Measurements from ENCODE around the gene RIN3. TPM values are rescaled to one million over a fixed set of nuclear protein-coding genes. Genes with fewer than 3 reads are reported as not detected.
A peak's percentile ranks its signal among the peaks of the same experiment; 100 is the strongest.

The RIN3 gene
- total RNA-seq, 4 donors from 2014 or later, result 15.4 to 53.6 (median 39.7) TPM

DNA sequence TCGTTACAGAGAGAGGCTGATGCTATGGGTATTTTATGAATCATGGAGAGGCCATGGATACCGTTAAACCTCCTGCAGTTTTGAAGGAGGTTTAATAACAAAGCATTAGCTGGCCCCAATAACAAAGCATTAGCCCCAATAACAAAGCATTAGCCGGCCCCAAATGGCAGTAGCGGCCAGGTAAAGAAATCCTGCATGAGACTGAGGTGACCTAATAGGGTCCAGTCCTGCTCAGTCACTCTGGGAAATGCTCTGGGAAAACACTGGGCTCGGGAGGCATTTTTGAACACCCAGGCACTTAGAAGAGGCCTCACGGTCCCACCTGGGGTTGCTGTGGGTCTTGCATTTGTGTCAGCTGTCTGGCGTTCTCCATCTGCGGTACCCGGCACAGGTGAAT lies 776 bp upstream of the RIN3 start:
- H3K4me3 ChIP-seq, result peak overlapping the region; percentile 64 to 86 (median 82)
- peaks cover 0 to 35% (median 10%) of the 10 kb centered on the region in 4 donors for H3K4me1 ChIP-seq
- H3K36me3 ChIP-seq, result no peaks in the 10 kb centered on the region
- peak overlapping the region; percentile 79 to 91 (median 86) for H3K27ac ChIP-seq
- no peaks in the 10 kb centered on the region for H3K9me3 ChIP-seq
- DNase-seq, result no peak
- TF ChIP-seq POLR2A (IDR thresholded peaks at IDR 0.05), result no peak
- TF ChIP-seq, protein P1, sequence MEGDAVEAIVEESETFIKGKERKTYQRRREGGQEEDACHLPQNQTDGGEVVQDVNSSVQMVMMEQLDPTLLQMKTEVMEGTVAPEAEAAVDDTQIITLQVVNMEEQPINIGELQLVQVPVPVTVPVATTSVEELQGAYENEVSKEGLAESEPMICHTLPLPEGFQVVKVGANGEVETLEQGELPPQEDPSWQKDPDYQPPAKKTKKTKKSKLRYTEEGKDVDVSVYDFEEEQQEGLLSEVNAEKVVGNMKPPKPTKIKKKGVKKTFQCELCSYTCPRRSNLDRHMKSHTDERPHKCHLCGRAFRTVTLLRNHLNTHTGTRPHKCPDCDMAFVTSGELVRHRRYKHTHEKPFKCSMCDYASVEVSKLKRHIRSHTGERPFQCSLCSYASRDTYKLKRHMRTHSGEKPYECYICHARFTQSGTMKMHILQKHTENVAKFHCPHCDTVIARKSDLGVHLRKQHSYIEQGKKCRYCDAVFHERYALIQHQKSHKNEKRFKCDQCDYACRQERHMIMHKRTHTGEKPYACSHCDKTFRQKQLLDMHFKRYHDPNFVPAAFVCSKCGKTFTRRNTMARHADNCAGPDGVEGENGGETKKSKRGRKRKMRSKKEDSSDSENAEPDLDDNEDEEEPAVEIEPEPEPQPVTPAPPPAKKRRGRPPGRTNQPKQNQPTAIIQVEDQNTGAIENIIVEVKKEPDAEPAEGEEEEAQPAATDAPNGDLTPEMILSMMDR (IDR thresholded peaks at IDR 0.05), result no peak
- H3K27me3 ChIP-seq, result no peaks in the 10 kb centered on the region

DNA sequence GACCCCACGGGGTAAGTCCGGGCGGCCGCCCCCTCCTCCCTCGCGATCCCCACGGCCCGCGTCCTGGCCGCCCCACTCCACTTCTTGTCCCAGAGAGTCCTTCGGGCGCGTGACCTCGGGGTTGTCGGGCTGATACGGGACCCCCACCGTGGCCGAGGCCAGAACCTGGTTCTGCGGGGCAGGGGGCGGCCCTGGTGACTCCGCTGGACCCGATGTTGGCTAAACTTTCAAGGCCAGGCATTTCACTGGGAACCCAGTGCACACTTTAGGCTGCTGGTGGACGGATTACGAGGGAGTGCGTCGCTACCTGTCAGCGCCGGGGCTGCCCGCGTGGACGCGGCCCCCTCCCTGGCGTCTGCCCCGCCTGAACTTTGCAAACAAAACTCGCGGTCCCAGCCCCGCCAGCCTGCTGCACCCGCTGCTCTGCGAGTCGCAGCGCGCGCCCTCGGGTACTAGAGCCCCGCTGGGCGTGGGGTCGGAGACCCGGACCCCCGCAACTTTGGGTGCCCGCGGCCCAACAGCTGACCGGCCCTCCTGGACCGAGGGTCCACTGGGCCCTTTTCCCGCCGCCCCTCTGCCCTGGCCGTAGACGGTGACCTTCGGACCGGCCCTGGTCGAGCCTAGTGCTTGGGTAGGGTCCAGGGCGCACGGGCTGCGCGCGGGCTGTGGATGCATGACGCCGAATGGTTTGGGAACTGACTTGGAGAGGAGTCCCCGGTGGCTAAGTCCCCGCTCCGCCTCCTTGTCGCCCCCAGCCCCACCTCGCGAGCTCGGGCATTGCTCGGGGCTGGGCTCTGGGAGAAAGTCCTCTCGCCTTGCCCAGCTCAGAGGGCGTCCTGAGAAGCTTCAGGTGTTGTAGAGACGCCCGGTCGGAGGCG lies 624 bp downstream of the RIN3 start:
- DNase-seq, result peak in 2 of 3 donors; percentile 62 to 74
- H3K27ac ChIP-seq, result peak overlapping the region; percentile 79 to 91 (median 86)
- H3K36me3 ChIP-seq, result no peaks in the 10 kb centered on the region
- no peaks in the 10 kb centered on the region for H3K9me3 ChIP-seq
- peaks cover 0 to 44% (median 10%) of the 10 kb centered on the region in 4 donors for H3K4me1 ChIP-seq
- H3K27me3 ChIP-seq, result no peaks in the 10 kb centered on the region
- peak overlapping the region; percentile 64 to 86 (median 82) for H3K4me3 ChIP-seq
- no peak for TF ChIP-seq POLR2A (IDR thresholded peaks at IDR 0.05)
- TF ChIP-seq, protein P1 (IDR thresholded peaks at IDR 0.05), result no peak

DNA sequence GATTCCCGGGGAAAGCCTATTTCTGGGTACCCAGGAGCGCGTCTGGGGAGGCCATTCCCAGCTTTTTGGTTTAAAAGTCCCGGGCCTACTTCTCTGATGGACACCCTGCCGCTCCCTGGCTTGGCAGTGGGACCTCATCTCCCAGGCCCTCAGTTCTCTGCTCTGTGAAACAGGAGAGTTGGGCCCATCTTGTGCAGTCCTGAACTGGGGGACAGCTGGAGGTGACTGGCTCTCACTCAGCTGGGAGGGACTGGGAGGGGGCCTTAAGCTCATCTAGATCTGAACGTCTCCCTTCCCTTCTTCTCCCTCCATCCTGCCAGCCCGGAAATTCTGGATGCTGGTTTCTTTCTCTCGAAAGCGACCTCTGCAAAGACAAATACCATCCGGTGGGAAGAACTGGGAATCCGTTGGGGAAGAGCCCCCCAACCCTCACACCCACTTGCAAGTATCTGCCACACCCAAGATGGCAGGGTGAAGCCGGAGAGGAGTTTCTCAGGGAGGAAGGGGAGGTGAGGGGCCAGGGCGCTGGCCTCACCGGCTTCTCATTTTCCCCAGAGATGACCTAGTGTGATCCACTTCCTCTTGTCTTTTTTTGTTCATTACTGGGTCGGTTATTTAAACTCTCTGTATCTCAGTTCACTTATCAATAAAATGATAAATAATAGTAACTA lies 1.4 kb downstream of the RIN3 start:
- TF ChIP-seq, protein P1 (IDR thresholded peaks at IDR 0.05), result no peak
- TF ChIP-seq POLR2A (IDR thresholded peaks at IDR 0.05), result no peak
- H3K27me3 ChIP-seq, result no peaks in the 10 kb centered on the region
- peaks cover 0 to 51% (median 10%) of the 10 kb centered on the region in 4 donors for H3K4me1 ChIP-seq
- DNase-seq, result peak in 1 of 3 donors; percentile 45
- H3K36me3 ChIP-seq, result no peaks in the 10 kb centered on the region
- H3K4me3 ChIP-seq, result peak overlapping the region; percentile 64 to 86 (median 82)
- H3K27ac ChIP-seq, result peak overlapping the region; percentile 79 to 91 (median 86)
- H3K9me3 ChIP-seq, result no peaks in the 10 kb centered on the region

DNA sequence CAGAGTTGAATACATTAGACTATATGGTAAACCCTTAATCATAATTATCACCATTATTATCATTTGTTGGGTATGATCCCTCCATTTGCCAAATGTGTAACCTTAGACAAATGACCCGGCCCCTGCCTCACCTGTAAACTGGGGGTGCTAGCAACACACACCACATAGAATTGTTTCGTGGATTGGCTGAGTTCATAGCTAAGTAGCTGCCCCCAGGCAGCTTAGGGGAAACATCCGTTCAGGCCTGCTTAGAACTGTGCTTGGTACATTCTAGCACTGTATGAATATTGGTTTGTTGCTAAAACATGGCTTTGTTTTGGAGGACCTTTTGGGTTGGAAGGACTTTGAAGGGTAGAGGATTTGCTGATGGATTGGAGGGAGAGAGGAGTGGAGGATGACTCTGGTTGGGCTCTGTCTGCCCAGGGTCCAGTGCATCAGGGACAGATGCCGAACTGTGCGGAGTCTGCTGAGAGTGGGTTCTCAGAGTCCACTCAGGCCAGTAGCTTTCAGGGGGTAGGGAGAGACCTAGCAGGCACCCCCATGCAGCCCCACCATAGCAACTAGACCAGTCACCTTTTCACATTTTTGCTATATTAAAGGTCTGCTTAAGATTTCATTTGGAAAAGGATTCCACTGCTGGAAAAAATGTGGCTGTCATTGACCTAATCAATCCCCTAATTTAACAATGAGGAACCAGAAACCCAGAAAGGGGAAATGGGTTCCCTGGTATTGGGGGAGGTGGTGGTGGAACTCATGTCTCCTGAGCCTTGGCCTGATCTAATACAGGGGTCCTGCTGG lies 2.2 kb downstream of the RIN3 start:
- H3K4me3 ChIP-seq, result peak overlapping the region in 1 of 4 donors; percentile 86
- TF ChIP-seq POLR2A (IDR thresholded peaks at IDR 0.05), result no peak
- TF ChIP-seq, protein P1 (IDR thresholded peaks at IDR 0.05), result no peak
- peak overlapping the region in 3 of 4 donors; percentile 52 to 91 (median 89) for H3K27ac ChIP-seq
- DNase-seq, result peak in 1 of 3 donors; percentile 39
- no peaks in the 10 kb centered on the region for H3K36me3 ChIP-seq
- peaks cover 0 to 51% (median 10%) of the 10 kb centered on the region in 4 donors for H3K4me1 ChIP-seq
- no peaks in the 10 kb centered on the region for H3K27me3 ChIP-seq
- H3K9me3 ChIP-seq, result no peaks in the 10 kb centered on the region

DNA sequence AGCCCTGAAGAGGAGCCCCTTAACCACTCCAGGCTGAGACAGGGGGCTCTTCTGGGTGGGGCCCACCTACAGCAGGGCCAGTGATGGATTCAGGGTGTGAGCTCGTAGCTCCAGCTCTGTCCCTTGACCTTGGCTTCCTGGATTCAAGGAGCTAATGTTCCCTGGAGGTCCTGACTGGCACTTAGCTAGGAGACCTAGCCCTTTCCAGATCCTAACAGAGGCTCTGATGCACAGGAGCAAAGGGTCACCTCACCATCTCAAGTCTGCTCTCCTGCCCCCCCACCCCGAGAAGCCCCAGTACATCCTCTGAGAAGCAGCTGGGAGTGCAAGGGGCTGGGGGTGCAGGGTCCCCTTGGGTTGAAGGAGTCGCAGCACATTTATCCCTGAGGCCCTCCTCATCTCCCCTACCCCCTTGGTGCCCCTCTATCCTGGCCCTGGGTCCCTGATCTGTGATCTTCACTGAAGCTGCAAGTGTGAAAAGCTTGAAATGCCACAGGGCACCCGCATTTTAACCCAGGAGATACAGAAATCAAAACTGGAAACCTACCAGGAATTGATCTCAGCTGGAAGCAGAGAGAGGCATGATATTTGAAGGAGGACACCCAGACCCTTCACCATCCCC lies 2.9 kb downstream of the RIN3 start:
- Histone ChIP-seq H3K36me3 (no peaks in the 10 kb centered on the region), H3K9me3 (no peaks in the 10 kb centered on the region), H3K4me1 (peaks cover 0 to 47% (median 10%) of the 10 kb centered on the region in 4 donors), H3K4me3 (no peak overlapping the region), H3K27me3 (no peaks in the 10 kb centered on the region), H3K27ac (peak overlapping the region in 3 of 4 donors; percentile 2 to 52 (median 6))
- TF ChIP-seq, protein P1 (IDR thresholded peaks at IDR 0.05), result no peak
- TF ChIP-seq POLR2A (IDR thresholded peaks at IDR 0.05), result no peak
- peak in 1 of 3 donors; percentile 42 for DNase-seq

All from Peyer's patch (tissue), 4 donors.